Stomach (tissue), 4 donors: Measurements from ENCODE around the gene OR52K2.
"Not testable (repeated sequence)": the region's sequence is repeated elsewhere in the genome, so short reads cannot be mapped to it uniquely, and the experiment has no call there.

ENCODE experiments used
- CTCF ChIP-seq, 7 experiments: fragments of 450-650 bp in 4 of 7; fragments of 200-600 bp in 3 of 7; sonication (generic) in 3 of 7; IDR thresholded peaks; one replicate each; pipeline ENCODE4 v1.5.1; 2016 to 2019; ENCODE audit warnings: antibody characterized with exemption in 7 of 7, control low read depth in 2 of 7, mild to moderate bottlenecking in 1 of 7
- EP300 ChIP-seq: sonication (generic); formaldehyde crosslinking; IDR thresholded peaks from one replicate; pipeline ENCODE4 v1.6.1; 2017; ENCODE audit warnings: antibody characterized with exemption
- POLR2A ChIP-seq, 4 donors: fragments of 450-650 bp; IDR thresholded peaks; one replicate each; pipeline ENCODE4 v1.6.1; 2016; ENCODE audit warnings: antibody characterized with exemption in 4 of 4, control low read depth in 2 of 4, mild to moderate bottlenecking in 1 of 4, moderate library complexity in 1 of 4
- POLR2AphosphoS5 ChIP-seq, 3 donors: sonication (generic); formaldehyde crosslinking; IDR thresholded peaks; one replicate each; pipeline ENCODE4 v1.6.1; 2016; ENCODE audit warnings: antibody characterized with exemption in 3 of 3

- not testable (repeated sequence) for TF ChIP-seq CTCF (IDR thresholded peaks at IDR 0.05); POLR2AphosphoS5 (IDR thresholded peaks at IDR 0.05); EP300; POLR2A (IDR thresholded peaks at IDR 0.05)
Measured at GRCh38 chr11:4406206-4406605, 42.9 kb upstream of the OR52K2 start.
